ENCODE results near the gene UBAC1.

UBAC1 gene

GRCh38 chr9:135939351-135940265 lies 21.6 kb downstream of the UBAC1 start:
- no peak for DNase-seq (ENCODE audit: low spot score)

- DNase-seq (ENCODE audit: low spot score) = no peak
These were observed 23.4 kb downstream of the UBAC1 start for GRCh38 chr9:135937521-135938489.

DNA sequence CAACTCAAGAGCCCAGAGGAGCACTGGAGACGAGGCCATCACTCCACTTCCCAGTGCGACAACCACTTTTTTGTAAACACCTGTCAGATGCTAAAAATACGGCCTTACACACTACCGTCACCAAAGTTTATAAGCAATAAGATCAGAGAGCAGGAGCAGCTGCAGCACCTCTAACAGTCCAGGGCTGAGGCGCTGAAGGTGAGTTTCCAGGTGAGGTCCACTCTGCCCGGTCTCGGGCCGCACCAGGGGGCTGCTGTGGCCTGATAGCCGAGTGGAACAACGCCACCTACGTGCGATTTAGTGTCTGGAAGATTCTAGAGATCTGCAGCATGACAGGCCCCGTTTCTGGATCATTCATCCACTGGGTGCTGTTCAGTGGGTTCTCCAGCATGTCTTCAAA lies 28.1 kb downstream of the UBAC1 start:
- no peak for DNase-seq (ENCODE audit: low spot score)

DNA sequence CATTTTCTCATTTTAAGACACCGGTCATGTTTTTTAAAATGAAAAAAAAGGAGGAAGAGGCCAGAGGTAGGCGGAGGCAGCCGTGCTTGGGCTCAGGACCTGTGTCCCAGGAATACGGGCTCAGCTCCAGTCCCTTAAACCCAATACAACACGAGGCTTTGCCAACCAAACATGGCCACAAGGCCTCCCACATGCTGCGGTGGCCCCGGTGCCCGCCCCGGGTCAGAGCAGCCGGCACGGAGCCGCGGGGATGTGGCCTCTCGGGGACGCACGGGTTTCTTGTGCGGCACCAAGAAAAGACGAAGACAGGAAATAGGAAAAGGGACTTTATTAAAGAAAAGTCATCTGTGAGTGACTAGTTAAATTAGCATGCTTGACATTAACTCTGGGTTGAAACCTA lies 28.5 kb downstream of the UBAC1 start:
- DNase-seq (ENCODE audit: low spot score) = no peak

DNA sequence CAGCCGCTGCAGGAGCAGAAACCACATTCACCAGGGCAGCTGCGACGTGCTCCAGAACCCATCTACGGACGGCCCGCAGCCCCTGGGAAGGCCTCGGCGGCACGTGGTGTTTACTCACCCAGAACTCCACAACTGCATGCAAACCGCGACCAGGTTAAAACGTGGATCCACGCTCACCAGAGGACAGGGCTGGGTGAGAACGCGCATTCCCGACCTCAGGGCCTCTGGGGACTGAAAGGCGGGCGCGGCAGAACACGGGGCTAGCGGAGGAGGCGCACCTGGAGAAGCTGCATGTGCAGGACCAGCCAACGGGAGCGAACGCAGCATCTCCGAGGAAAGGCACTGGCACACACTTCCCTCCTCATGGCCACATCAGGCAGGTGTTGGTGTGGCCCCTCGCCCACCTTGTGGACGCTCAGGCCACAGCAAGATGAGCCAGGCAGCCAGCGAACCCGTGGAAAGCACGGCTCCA lies 29.8 kb downstream of the UBAC1 start:
- DNase-seq (ENCODE audit: low spot score) = no peak

GRCh38 chr9:135930446-135931345 lies 30.5 kb downstream of the UBAC1 start:
- DNase-seq (ENCODE audit: low spot score) = no peak

- DNase-seq (ENCODE audit: low spot score) = no peak
These were observed 31.3 kb downstream of the UBAC1 start for GRCh38 chr9:135929656-135930445.

- no peak for DNase-seq (ENCODE audit: low spot score)
These were observed 32.2 kb downstream of the UBAC1 start for GRCh38 chr9:135928731-135929655.

- DNase-seq (ENCODE audit: low spot score) = no peak
These were observed 33.0 kb downstream of the UBAC1 start for GRCh38 chr9:135928074-135928730.

DNA sequence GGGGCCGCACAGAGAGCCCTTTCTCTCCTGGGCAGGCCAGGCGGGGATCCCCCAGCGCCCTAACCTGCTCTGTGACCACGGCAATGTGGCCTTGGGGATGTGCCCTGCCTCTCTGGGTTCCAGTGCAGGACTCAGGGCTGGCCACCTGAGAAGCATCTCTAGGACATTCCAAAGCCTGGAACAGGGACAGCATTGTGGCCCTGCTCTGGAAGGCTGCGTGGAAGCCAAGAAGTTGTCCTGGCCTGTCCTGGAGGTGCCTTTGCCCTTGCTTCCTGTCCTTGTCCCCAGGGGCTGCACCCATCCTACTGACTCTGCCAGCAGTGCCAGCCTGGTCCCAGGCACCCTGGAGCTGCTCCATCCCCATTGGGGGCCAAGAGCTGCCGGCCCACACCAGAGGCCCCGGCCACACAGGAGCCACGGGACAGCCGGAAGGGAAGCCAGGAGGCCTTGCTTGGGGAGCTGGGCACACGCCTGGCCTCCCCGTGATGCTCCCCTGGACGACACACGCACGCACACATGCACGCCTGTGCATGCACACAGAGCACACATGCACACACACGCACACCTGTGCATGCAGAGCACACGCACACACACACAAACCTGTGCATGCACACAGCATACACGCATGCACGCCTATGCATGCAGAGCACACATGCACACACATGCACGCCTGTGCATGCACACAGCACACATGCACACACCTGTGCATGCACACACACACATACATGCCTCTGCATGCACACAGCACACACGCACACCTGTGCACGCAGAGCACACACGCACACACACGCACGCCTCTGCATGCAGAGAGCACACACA lies 33.8 kb downstream of the UBAC1 start:
- no peak for DNase-seq (ENCODE audit: low spot score)

DNA sequence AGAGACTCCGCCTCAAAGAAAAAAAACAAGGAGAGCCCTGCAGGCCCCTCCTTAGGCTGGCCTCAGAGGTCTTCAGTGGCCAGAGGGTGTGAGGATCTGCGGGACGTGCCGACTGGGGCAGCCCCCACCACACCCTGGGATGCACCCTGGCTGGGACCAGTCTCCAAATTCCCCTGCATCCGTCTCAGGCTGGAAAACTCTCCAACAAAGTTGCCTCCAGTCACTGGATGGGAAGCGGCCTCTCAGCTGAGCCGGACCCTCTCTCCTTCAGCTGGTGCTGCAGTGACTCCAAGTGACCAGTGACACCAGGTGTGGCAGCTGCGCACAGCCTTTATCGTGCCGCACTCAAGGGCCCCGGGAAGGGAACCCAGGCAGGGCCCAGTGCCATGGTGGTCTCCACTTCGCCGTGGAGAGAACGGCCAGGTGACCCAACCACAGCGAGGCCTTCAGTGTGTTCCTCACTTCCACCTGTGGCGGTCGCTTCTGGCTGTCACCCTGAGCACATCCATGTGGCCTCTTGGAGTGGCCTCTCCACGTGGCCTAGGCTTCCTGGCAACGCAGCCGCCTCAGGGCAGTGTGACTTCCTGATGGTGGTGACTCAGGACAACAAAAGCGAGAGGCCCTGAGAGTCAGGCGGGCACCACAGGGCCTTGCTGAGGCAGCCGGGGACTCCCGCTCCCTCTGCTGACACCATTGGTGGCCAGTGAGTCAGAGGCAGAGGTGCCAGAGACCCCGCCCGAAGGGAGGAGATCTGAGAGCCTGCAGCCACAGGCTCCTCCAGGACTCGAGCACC lies 34.6 kb downstream of the UBAC1 start:
- no peak for DNase-seq (ENCODE audit: low spot score)

DNA sequence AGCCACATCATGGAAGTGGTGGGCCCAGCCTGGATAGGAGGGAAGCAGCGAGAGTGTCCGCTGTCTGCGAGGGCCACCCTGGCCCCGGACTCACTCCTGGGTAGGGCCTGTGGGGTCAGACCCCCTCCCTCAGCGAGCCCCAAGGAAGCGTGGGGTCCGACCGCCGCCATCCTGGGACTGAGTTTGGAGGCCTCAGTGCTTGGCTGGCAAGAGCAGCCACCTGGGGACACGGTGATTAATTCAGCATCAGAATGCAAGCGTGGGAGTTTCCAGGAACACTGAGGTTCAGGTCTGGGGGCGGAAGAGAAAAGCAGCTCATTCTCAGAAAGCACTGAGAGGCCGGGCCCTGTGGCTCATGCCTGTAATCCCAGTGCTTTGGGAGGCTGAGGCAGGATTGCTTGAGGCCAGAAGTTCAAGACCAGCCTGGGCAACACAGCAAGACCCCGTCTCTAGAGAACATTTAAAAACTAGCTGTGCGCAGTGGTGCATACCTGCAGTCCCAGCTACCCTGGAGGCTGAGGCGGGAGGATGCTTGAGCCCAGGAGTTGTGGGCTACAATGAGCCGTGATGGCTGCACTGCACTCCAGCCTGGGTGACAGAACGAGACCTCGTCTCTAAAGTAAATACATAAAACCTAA lies 35.6 kb downstream of the UBAC1 start:
- DNase-seq (ENCODE audit: low spot score) = no peak

DNA sequence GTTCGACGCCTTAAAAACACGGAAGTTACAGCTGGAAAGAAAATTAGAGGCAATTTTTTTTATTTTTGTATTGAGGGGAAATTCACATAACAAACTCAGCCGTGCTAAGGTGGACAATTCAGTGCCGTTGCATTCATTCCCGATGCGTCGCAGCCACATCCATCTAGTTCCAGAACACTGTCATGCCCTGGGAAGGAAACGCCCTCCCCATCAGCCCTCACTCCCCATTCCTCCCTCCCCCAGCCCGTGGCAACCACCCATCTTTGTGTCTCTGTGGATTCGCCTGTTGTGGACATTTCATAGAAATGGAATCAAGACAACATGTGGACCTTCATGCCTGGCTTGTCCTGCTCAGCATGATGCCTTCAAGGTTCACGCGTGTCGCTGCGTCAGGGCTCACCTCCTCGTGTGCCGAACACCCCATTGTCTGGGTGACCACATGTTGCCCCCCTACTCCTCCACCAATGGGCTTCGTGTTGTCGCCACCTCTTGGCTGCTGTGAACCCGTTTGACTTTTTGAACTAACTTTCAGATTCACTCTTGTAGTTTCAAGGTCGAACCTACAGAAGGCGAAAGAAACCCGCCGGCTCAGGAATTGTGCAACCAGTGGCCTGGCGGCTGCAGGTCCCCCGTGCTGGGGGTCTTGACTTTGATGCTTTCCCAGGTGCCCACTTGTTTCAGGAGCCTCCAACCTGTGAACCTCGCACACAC lies 36.4 kb downstream of the UBAC1 start:
- DNase-seq (ENCODE audit: low spot score) = no peak

DNA sequence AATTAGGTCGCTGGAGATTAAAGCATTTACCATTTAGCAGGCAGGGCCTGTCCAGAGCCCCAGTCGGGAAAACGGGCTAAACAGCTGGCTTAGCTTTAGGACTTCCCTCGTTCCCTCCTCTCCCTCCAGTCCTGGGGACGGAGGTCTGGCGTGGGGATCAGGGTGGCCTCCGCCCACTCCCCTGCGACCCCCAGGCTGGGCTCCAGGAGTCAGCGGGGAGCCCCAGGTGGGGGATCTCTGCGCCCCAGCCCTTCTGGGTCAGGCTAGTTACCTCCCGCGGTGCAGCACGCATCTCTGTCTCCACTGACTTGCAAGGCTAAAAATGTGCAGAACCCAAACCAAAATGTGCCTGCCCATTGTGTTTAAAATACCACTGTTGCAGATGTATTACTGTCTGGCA lies 37.7 kb downstream of the UBAC1 start:
- no peak for DNase-seq (ENCODE audit: low spot score)

DNA sequence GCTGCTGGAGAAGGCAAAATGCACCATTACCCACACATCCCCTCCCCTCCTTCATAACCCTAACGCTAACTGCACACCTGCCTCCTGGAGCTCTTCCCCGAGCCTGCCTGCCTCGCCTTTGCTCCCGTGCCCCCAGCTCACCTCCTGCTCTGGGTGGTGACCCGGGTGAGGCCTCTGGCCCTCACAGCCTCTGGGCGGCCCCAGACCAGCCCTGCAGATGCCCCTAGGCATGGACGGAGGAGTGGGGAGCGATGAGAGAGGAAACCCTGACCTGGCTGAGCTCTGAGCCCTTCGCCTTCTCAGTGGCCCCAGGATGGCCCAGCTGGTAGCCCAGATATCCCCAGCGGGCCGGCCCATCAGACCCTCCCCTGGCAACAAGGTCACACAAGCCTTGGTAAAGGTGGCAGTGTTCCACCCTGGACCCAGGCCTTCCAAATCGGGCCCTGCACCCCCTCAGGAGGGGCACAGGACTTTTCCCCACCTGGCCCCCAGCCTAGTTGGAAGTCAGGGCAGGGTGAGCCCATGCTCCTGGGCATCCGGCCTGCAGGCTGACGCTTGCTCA lies 39.3 kb downstream of the UBAC1 start:
- no peak for DNase-seq (ENCODE audit: low spot score)
